Measurements from ENCODE around the gene RABGAP1L. TPM values are rescaled to one million over a fixed set of nuclear protein-coding genes. Genes with fewer than 3 reads are reported as not detected.

Gene RABGAP1L
- total RNA-seq, 1 donor from 2014 or later = 80.6 TPM

GRCh38 chr1:175033953-175034352 is 874.6 kb downstream of the RABGAP1L start:
- Histone ChIP-seq H3K27me3 (no peaks in the 10 kb centered on the region), H3K4me3 (no peak overlapping the region), H3K36me3 (no peaks in the 10 kb centered on the region), H3K27ac (no peak overlapping the region), H3K4me1 (no peaks in the 10 kb centered on the region), H3K9me3 (no peaks in the 10 kb centered on the region)
- intact Hi-C loops (cut with DNase I) = loop anchor here (10.0 kb wide), 1 partner anchor 291 kb away; no protein-coding TSS in a partner anchor
- DNase-seq (no peak), ATAC-seq (no peak)
- no peak for TF ChIP-seq CTCF (IDR thresholded peaks at IDR 0.05)

GRCh38 chr1:175034775-175035174 is 875.5 kb downstream of the RABGAP1L start:
- no peak for ATAC-seq
- no peak for TF ChIP-seq CTCF (IDR thresholded peaks at IDR 0.05)
- no peak overlapping the region for H3K27ac ChIP-seq
- H3K4me3 ChIP-seq = no peak overlapping the region
- H3K27me3 ChIP-seq = no peaks in the 10 kb centered on the region
- H3K9me3 ChIP-seq = no peaks in the 10 kb centered on the region
- no peaks in the 10 kb centered on the region for H3K4me1 ChIP-seq
- H3K36me3 ChIP-seq = no peaks in the 10 kb centered on the region
- DNase-seq = no peak
- intact Hi-C loops (cut with DNase I) = loop anchor here (10.0 kb wide), 1 partner anchor 290 kb away; no protein-coding TSS in a partner anchor

- TF ChIP-seq CTCF (IDR thresholded peaks at IDR 0.05) = no peak
- ATAC-seq = no peak
- intact Hi-C loops (cut with DNase I) = loop anchor here (10.0 kb wide), 1 partner anchor 289 kb away; no protein-coding TSS in a partner anchor
- no peaks in the 10 kb centered on the region for H3K9me3 ChIP-seq
- no peak overlapping the region for H3K27ac ChIP-seq
- H3K4me1 ChIP-seq = no peaks in the 10 kb centered on the region
- no peak overlapping the region for H3K4me3 ChIP-seq
- H3K27me3 ChIP-seq = no peaks in the 10 kb centered on the region
- H3K36me3 ChIP-seq = no peaks in the 10 kb centered on the region
- DNase-seq = no peak
These were observed 876.5 kb downstream of the RABGAP1L start for GRCh38 chr1:175035865-175036264.

- no peak overlapping the region for H3K27ac ChIP-seq
- H3K27me3 ChIP-seq = no peaks in the 10 kb centered on the region
- no peak overlapping the region for H3K4me3 ChIP-seq
- no peaks in the 10 kb centered on the region for H3K4me1 ChIP-seq
- DNase-seq (no peak), ATAC-seq (no peak)
- no peaks in the 10 kb centered on the region for H3K36me3 ChIP-seq
- no peak for TF ChIP-seq CTCF (IDR thresholded peaks at IDR 0.05)
- H3K9me3 ChIP-seq = no peaks in the 10 kb centered on the region
- intact Hi-C loops (cut with DNase I) = loop anchor here (10.0 kb wide), 1 partner anchor 288 kb away; no protein-coding TSS in a partner anchor
These were observed 877.2 kb downstream of the RABGAP1L start for GRCh38 chr1:175036476-175036875.

- intact Hi-C loops (cut with DNase I) = loop anchor here (10.0 kb wide), 1 partner anchor 287 kb away; no protein-coding TSS in a partner anchor
- Histone ChIP-seq H3K27me3 (no peaks in the 10 kb centered on the region), H3K36me3 (no peaks in the 10 kb centered on the region), H3K9me3 (no peaks in the 10 kb centered on the region), H3K4me1 (no peaks in the 10 kb centered on the region), H3K27ac (no peak overlapping the region), H3K4me3 (no peak overlapping the region)
- no peak for ATAC-seq
- DNase-seq = no peak
- TF ChIP-seq CTCF (IDR thresholded peaks at IDR 0.05) = no peak
These were observed 878.1 kb downstream of the RABGAP1L start for GRCh38 chr1:175037416-175037815.
